Measurements from ENCODE around the gene SEC63. TPM values are rescaled to one million over a fixed set of nuclear protein-coding genes. Genes with fewer than 3 reads are reported as not detected.

SEC63 gene
- total RNA-seq, 1 donor, result 40.3 TPM

- no peaks in the 10 kb centered on the region for H3K27me3 ChIP-seq (ENCODE audit: insufficient read depth, low read length)
- H3K9me3 ChIP-seq (ENCODE audit: low read depth, low read length), result no peaks in the 10 kb centered on the region
- peaks cover 17% of the 10 kb centered on the region for H3K4me1 ChIP-seq (ENCODE audit: insufficient read depth, low read length)
- no peak overlapping the region for H3K4me3 ChIP-seq (ENCODE audit: low read length)
Measured at GRCh38 chr6:107832151-107833056, 125.6 kb downstream of the SEC63 start.

GRCh38 chr6:107830060-107830459 lies 127.9 kb downstream of the SEC63 start:
- Histone ChIP-seq H3K27me3 (ENCODE audit: insufficient read depth, low read length) (no peaks in the 10 kb centered on the region), H3K4me3 (ENCODE audit: low read length) (no peak overlapping the region), H3K9me3 (ENCODE audit: low read depth, low read length) (no peaks in the 10 kb centered on the region), H3K4me1 (ENCODE audit: insufficient read depth, low read length) (peaks cover 19% of the 10 kb centered on the region)

- Histone ChIP-seq H3K4me1 (ENCODE audit: insufficient read depth, low read length) (peaks cover 28% of the 10 kb centered on the region), H3K9me3 (ENCODE audit: low read depth, low read length) (no peaks in the 10 kb centered on the region), H3K4me3 (ENCODE audit: low read length) (no peak overlapping the region), H3K27me3 (ENCODE audit: insufficient read depth, low read length) (peaks cover 3% of the 10 kb centered on the region)
Measured at GRCh38 chr6:107827541-107827940, 130.5 kb downstream of the SEC63 start.

GRCh38 chr6:107823047-107823557 lies 134.9 kb downstream of the SEC63 start:
- Histone ChIP-seq H3K9me3 (ENCODE audit: low read depth, low read length) (no peaks in the 10 kb centered on the region), H3K4me3 (ENCODE audit: low read length) (peak overlapping the region; percentile 46), H3K27me3 (ENCODE audit: insufficient read depth, low read length) (peaks cover 3% of the 10 kb centered on the region), H3K4me1 (ENCODE audit: insufficient read depth, low read length) (peaks cover 66% of the 10 kb centered on the region)

- H3K27me3 ChIP-seq (ENCODE audit: insufficient read depth, low read length), result peaks cover 3% of the 10 kb centered on the region
- peak overlapping the region; percentile 46 for H3K4me3 ChIP-seq (ENCODE audit: low read length)
- H3K9me3 ChIP-seq (ENCODE audit: low read depth, low read length), result no peaks in the 10 kb centered on the region
- peaks cover 68% of the 10 kb centered on the region for H3K4me1 ChIP-seq (ENCODE audit: insufficient read depth, low read length)
Measured at GRCh38 chr6:107822176-107823046, 135.6 kb downstream of the SEC63 start.

GRCh38 chr6:107821591-107821990 lies 136.4 kb downstream of the SEC63 start:
- H3K27me3 ChIP-seq (ENCODE audit: insufficient read depth, low read length), result peaks cover 3% of the 10 kb centered on the region
- peak overlapping the region; percentile 46 for H3K4me3 ChIP-seq (ENCODE audit: low read length)
- no peaks in the 10 kb centered on the region for H3K9me3 ChIP-seq (ENCODE audit: low read depth, low read length)
- H3K4me1 ChIP-seq (ENCODE audit: insufficient read depth, low read length), result peaks cover 72% of the 10 kb centered on the region

- peaks cover 3% of the 10 kb centered on the region for H3K27me3 ChIP-seq (ENCODE audit: insufficient read depth, low read length)
- H3K9me3 ChIP-seq (ENCODE audit: low read depth, low read length), result no peaks in the 10 kb centered on the region
- H3K4me1 ChIP-seq (ENCODE audit: insufficient read depth, low read length), result peaks cover 72% of the 10 kb centered on the region
- peak overlapping the region; percentile 20 for H3K4me3 ChIP-seq (ENCODE audit: low read length)
Measured at GRCh38 chr6:107820338-107821261, 137.4 kb downstream of the SEC63 start.

- Histone ChIP-seq H3K4me3 (ENCODE audit: low read length) (peak overlapping the region; percentile 20), H3K9me3 (ENCODE audit: low read depth, low read length) (no peaks in the 10 kb centered on the region), H3K4me1 (ENCODE audit: insufficient read depth, low read length) (peaks cover 70% of the 10 kb centered on the region), H3K27me3 (ENCODE audit: insufficient read depth, low read length) (peaks cover 3% of the 10 kb centered on the region)
Measured at GRCh38 chr6:107819964-107820337, 138.1 kb downstream of the SEC63 start.

GRCh38 chr6:107819217-107819616 lies 138.8 kb downstream of the SEC63 start:
- Histone ChIP-seq H3K4me3 (ENCODE audit: low read length) (no peak overlapping the region), H3K9me3 (ENCODE audit: low read depth, low read length) (no peaks in the 10 kb centered on the region), H3K4me1 (ENCODE audit: insufficient read depth, low read length) (peaks cover 63% of the 10 kb centered on the region), H3K27me3 (ENCODE audit: insufficient read depth, low read length) (peaks cover 3% of the 10 kb centered on the region)

- H3K27me3 ChIP-seq (ENCODE audit: insufficient read depth, low read length), result peaks cover 3% of the 10 kb centered on the region
- no peak overlapping the region for H3K4me3 ChIP-seq (ENCODE audit: low read length)
- peaks cover 58% of the 10 kb centered on the region for H3K4me1 ChIP-seq (ENCODE audit: insufficient read depth, low read length)
- no peaks in the 10 kb centered on the region for H3K9me3 ChIP-seq (ENCODE audit: low read depth, low read length)
Measured at GRCh38 chr6:107818272-107818671, 139.7 kb downstream of the SEC63 start.

- no peaks in the 10 kb centered on the region for H3K9me3 ChIP-seq (ENCODE audit: low read depth, low read length)
- no peaks in the 10 kb centered on the region for H3K27me3 ChIP-seq (ENCODE audit: insufficient read depth, low read length)
- no peak overlapping the region for H3K4me3 ChIP-seq (ENCODE audit: low read length)
- H3K4me1 ChIP-seq (ENCODE audit: insufficient read depth, low read length), result peaks cover 53% of the 10 kb centered on the region
Measured at GRCh38 chr6:107817784-107818183, 140.2 kb downstream of the SEC63 start.

Measured in mononuclear cell (primary cell).